ENCODE results near the gene TMC1.

DNA sequence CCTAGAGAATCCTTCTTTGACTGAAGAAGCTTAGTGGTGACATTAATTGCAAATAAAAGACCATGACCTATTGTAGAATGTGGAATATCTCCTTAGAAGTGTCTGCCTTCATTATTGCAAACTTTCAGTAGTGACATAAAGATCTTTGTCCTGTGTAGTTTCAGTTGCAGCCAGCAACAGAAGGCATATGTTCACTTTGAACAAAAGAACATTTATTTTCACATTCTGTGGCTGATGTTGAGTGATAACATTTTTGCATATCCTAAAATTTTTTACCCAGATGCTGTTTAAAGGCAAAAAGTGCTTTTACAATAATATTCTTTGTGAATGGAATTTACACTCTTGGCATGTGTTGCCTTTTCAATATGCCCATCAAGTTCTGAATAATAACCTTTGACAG lies 165.9 kb downstream of the TMC1 start:
- TF ChIP-seq, protein P1, sequence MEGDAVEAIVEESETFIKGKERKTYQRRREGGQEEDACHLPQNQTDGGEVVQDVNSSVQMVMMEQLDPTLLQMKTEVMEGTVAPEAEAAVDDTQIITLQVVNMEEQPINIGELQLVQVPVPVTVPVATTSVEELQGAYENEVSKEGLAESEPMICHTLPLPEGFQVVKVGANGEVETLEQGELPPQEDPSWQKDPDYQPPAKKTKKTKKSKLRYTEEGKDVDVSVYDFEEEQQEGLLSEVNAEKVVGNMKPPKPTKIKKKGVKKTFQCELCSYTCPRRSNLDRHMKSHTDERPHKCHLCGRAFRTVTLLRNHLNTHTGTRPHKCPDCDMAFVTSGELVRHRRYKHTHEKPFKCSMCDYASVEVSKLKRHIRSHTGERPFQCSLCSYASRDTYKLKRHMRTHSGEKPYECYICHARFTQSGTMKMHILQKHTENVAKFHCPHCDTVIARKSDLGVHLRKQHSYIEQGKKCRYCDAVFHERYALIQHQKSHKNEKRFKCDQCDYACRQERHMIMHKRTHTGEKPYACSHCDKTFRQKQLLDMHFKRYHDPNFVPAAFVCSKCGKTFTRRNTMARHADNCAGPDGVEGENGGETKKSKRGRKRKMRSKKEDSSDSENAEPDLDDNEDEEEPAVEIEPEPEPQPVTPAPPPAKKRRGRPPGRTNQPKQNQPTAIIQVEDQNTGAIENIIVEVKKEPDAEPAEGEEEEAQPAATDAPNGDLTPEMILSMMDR (IDR thresholded peaks at IDR 0.05; ENCODE audit: low read depth, low read length): no peak
- no peak for TF ChIP-seq EZH2phosphoT487 (IDR thresholded peaks at IDR 0.05; ENCODE audit: low read depth)

Measured in OCI-LY3 (cell line).